SU-DHL-6 (cell line): ENCODE results near the gene WFIKKN1.
A peak's percentile ranks its signal among the peaks of the same experiment; 100 is the strongest.

ENCODE experiments used
- H2AFZ ChIP-seq: fragments of 200-600 bp; sonication (generic); 2 replicates; pipeline ENCODE4 v1.6.1; 2014; ENCODE audit warnings: low read depth, mild to moderate bottlenecking, moderate library complexity, mixed read lengths, antibody characterized with exemption, low read length; ENCODE audit not compliant: severe bottlenecking
- H3F3A ChIP-seq: fragments of 200-600 bp; shearing (Covaris generic); 2 replicates; pipeline ENCODE4 v1.6.0; 2016; ENCODE audit warnings: antibody characterized with exemption, mild to moderate bottlenecking; ENCODE audit not compliant: insufficient read depth
- H3K27ac ChIP-seq: fragments of 200-600 bp; sonication (generic); 2 replicates; pipeline ENCODE4 v1.5.1; 2016; ENCODE audit warnings: low read depth, mild to moderate bottlenecking, low read length, moderate library complexity, mixed read lengths
- H3K27me3 ChIP-seq: fragments of 200-600 bp; sonication (generic), shearing (Covaris generic); 2 replicates; pipeline ENCODE4 v1.6.0; 2014; ENCODE audit warnings: mild to moderate bottlenecking, low read length
- H3K36me3 ChIP-seq: fragments of 200-600 bp; sonication (generic); 2 replicates; pipeline ENCODE4 v1.6.1; 2014; ENCODE audit warnings: mild to moderate bottlenecking, low read length, mixed read lengths
- H3K4me2 ChIP-seq: fragments of 300-600, 200-600 bp; shearing (Covaris generic), sonication (generic); 2 replicates; pipeline ENCODE4 v1.6.0; 2014; ENCODE audit warnings: low read length, low read depth, mild to moderate bottlenecking; ENCODE audit not compliant: poor library complexity, severe bottlenecking
- H3K4me3 ChIP-seq: fragments of 200-600 bp; sonication (generic); 2 replicates; pipeline ENCODE4 v1.5.1; 2014; ENCODE audit warnings: antibody characterized with exemption, low read length, mild to moderate bottlenecking, mixed read lengths; ENCODE audit not compliant: insufficient read depth, poor library complexity, severe bottlenecking
- H3K79me2 ChIP-seq: fragments of 200-600 bp; sonication (generic); 2 replicates; pipeline ENCODE4 v1.6.1; 2014; ENCODE audit warnings: mild to moderate bottlenecking, low read length, moderate library complexity; ENCODE audit not compliant: insufficient read depth
- H3K9ac ChIP-seq: fragments of 200-600 bp; sonication (generic); 2 replicates; pipeline ENCODE4 v1.7.0; 2014; ENCODE audit warnings: mild to moderate bottlenecking, low read length
- H3K9me2 ChIP-seq: fragments of 200-600 bp; sonication (generic); replicated peaks from 2 replicates; pipeline ENCODE4 v1.6.1; 2014; ENCODE audit warnings: low read length; ENCODE audit not compliant: insufficient read depth
- H3K9me3 ChIP-seq: fragments of 200-600 bp; sonication (generic); 2 replicates; pipeline ENCODE4 v1.6.1; 2014; ENCODE audit warnings: low read length, mixed read lengths; ENCODE audit not compliant: insufficient read depth
- H4K20me1 ChIP-seq: fragments of 200-600 bp; sonication (generic); 2 replicates; pipeline ENCODE4 v1.6.1; 2014; ENCODE audit warnings: low read depth, mild to moderate bottlenecking, antibody characterized with exemption, low read length, moderate library complexity, mixed read lengths
- EZH2phosphoT487 ChIP-seq: fragments of 200-600 bp; sonication (generic), shearing (Covaris generic); conservative IDR thresholded peaks from 2 replicates; pipeline ENCODE4 v1.6.1; 2018; ENCODE audit warnings: mild to moderate bottlenecking, antibody characterized with exemption, low read length, moderate library complexity, mixed read lengths
- TF ChIP-seq, protein P1 (sequence below): fragments of 200-600 bp; sonication (generic); IDR thresholded peaks from one replicate; pipeline ENCODE4 v1.5.1; 2017; ENCODE audit warnings: antibody characterized with exemption, mild to moderate bottlenecking, low read length, moderate library complexity; ENCODE audit not compliant: insufficient read depth, poor library complexity, severe bottlenecking

WFIKKN1 gene

DNA sequence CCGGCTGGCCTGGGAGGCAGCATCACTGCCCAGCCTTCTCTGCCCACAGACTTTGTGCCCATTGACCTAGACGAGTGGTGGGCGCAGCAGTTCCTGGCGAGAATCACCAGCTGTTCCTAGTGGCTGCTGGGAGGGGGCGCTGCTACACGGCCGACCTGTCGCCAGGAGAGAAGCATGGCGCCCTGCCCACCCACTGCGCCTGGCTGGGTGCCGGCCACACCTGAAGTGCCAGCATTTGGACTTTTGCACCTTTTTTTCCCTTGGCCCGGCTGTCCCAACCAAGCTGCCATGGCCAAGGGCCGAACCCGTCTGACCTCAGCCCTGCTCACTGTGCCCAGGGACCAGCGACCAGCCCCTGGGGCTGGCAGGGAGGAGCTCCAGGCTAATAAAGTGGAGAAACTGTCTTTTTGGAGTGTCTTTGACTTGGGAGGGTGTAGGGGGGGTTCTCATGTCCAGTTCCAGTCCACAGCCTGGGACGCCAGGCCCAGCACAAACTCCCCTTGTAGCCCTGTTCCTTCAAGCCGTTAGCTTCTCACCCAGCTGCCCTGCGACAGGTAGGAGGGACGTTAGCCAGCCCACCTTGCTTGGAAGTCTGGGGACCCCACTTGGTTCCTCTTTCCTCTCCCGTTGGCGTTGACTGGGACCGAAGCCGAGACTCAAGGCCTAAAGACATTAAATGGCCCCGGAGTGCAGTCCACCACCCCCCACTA lies 17.4 kb downstream of the WFIKKN1 start:
- no peaks in the 10 kb centered on the region for H3K36me3 ChIP-seq
- peak overlapping the region; percentile 66 for H3K27ac ChIP-seq
- no peak overlapping the region for H2AFZ ChIP-seq
- H3K4me3 ChIP-seq: peak overlapping the region; percentile 68
- H3K9ac ChIP-seq: peak overlapping the region; percentile 88
- H3K4me2 ChIP-seq: peak overlapping the region; percentile 74
- TF ChIP-seq, protein P1, sequence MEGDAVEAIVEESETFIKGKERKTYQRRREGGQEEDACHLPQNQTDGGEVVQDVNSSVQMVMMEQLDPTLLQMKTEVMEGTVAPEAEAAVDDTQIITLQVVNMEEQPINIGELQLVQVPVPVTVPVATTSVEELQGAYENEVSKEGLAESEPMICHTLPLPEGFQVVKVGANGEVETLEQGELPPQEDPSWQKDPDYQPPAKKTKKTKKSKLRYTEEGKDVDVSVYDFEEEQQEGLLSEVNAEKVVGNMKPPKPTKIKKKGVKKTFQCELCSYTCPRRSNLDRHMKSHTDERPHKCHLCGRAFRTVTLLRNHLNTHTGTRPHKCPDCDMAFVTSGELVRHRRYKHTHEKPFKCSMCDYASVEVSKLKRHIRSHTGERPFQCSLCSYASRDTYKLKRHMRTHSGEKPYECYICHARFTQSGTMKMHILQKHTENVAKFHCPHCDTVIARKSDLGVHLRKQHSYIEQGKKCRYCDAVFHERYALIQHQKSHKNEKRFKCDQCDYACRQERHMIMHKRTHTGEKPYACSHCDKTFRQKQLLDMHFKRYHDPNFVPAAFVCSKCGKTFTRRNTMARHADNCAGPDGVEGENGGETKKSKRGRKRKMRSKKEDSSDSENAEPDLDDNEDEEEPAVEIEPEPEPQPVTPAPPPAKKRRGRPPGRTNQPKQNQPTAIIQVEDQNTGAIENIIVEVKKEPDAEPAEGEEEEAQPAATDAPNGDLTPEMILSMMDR: peak; percentile 82
- no peak for TF ChIP-seq EZH2phosphoT487
- peaks cover 12% of the 10 kb centered on the region for H3F3A ChIP-seq
- no peaks in the 10 kb centered on the region for H4K20me1 ChIP-seq
- H3K27me3 ChIP-seq: no peaks in the 10 kb centered on the region
- H3K9me3 ChIP-seq: no peaks in the 10 kb centered on the region
- peaks cover 9% of the 10 kb centered on the region; the same call in 1 of the 2 replicates for H3K79me2 ChIP-seq
- H3K9me2 ChIP-seq: no peaks in the 10 kb centered on the region

DNA sequence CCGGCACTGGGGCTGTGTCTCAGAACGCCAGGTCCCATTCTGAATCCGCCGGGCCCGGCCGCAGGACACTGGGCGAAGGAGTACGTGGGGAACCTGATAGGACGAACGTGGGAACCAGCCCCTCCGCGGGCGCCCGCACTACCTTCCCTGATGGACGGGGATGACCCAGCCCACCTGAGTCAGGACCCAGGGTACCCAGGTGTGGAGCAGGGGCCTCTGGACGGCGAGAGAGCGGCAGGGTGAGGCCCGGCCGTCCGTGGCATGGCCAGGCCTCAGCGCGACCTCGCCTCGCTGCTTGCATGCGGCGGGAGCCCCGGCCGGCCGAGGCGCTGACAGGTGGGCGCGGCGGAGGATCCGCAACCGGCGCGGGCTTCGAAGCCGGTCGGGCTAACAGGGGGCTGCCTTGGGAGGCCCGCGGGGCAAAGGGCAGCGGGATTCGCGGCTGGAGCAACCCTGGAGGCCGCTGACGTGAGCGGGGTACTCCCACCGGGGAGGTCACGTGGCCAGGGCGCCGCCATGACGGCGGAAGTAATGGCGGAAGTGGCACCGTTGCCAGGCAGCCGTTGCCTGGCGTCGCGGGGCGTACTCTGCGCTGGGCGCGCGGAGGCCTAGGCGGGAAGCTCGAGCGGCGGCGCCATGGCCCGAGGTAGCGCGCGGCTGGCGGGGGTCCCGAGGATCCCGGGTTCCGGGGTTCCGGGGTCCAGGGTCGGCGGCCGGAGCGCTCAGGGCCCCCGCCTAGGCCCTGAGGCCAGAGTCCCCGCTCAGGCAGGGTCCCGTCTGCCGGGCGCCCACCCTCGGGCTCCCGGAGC lies 18.2 kb downstream of the WFIKKN1 start, which contains the start of gene WDR90:
Gene WDR90 (plus strand): TSS at position 585 of the 809 bp plus-strand sequence. CDS start 52 bp downstream, at position 637.
- peak within 1 kb of the TSS; percentile 74 for H3K4me2 ChIP-seq
- peaks cover 9% of the 10 kb centered on the region; the same call in 1 of the 2 replicates for H3F3A ChIP-seq
- H4K20me1 ChIP-seq: no peaks in the 10 kb centered on the region
- no peaks in the 10 kb centered on the region for H3K9me2 ChIP-seq
- H3K27me3 ChIP-seq: no peaks in the 10 kb centered on the region
- TF ChIP-seq, protein P1: no peak
- TF ChIP-seq EZH2phosphoT487: no peak
- no peaks in the 10 kb centered on the region for H3K36me3 ChIP-seq
- peak within 1 kb of the TSS; percentile 66 for H3K27ac ChIP-seq
- peak within 1 kb of the TSS; percentile 68 for H3K4me3 ChIP-seq
- peaks cover 6% of the 10 kb centered on the region; the same call in 1 of the 2 replicates for H3K79me2 ChIP-seq
- peak within 1 kb of the TSS; percentile 88 for H3K9ac ChIP-seq
- no peaks in the 10 kb centered on the region for H3K9me3 ChIP-seq
- H2AFZ ChIP-seq: peak within 1 kb of the TSS; percentile 43

DNA sequence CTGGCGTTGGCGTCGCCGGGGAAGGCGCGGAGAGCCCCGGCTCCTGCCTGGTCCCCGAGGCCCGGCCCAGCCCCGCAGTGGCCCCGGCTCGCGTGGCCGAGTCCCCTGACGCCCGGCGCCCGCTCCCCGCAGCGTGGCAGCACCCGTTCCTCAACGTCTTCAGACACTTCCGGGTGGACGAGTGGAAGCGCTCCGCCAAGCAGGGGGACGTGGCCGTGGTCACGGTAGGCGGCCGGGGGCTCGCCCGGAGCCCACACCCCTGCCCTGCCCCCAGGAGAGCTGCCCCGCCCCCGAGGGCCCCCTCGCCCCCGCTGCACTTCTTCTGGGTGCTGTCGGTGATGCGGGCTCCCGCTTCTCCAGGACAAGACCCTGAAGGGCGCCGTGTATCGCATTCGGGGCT lies 18.8 kb downstream of the WFIKKN1 start:
- no peaks in the 10 kb centered on the region for H4K20me1 ChIP-seq
- peaks cover 9% of the 10 kb centered on the region; the same call in 1 of the 2 replicates for H3F3A ChIP-seq
- TF ChIP-seq EZH2phosphoT487: no peak
- TF ChIP-seq, protein P1: no peak
- peak overlapping the region; percentile 68 for H3K4me3 ChIP-seq
- H3K27me3 ChIP-seq: no peaks in the 10 kb centered on the region
- H3K4me2 ChIP-seq: peak overlapping the region; percentile 74
- H3K9me3 ChIP-seq: no peaks in the 10 kb centered on the region
- H3K36me3 ChIP-seq: no peaks in the 10 kb centered on the region
- H3K79me2 ChIP-seq: peaks cover 6% of the 10 kb centered on the region; the same call in 1 of the 2 replicates
- H2AFZ ChIP-seq: peak overlapping the region; percentile 43
- H3K9me2 ChIP-seq: no peaks in the 10 kb centered on the region
- H3K27ac ChIP-seq: peak overlapping the region; percentile 54
- peak overlapping the region; percentile 88 for H3K9ac ChIP-seq
